B cell (primary cell): ENCODE data around the gene ARHGAP6. TPM values are rescaled to one million over a fixed set of nuclear protein-coding genes. Genes with fewer than 3 reads are reported as not detected.

Source experiments
- ATAC-seq: fragments of 200-7000 bp; cut with Tn5 transposase; one replicate; pipeline ENCODE4 v1.10.0; 2021; ENCODE audit warnings: low read depth, mild to moderate bottlenecking, moderate number of reproducible peaks, moderate library complexity
- CTCF ChIA-PET: fragments of 350-600 bp; sonication (Branson Sonifier 250); formaldehyde crosslinking; loops from one replicate; lab custom pipeline; 2021; ENCODE audit warnings: antibody characterized with exemption, inconsistent platforms; lab: Charles Lee
- POLR2A ChIA-PET: fragments of 350-600 bp; sonication (Branson Sonifier 250); formaldehyde crosslinking; loops from one replicate; lab custom pipeline; 2021; ENCODE audit warnings: antibody characterized with exemption; lab: Charles Lee
- DNase-seq: peaks from one replicate; pipeline ENCODE4 v3.0.0; 2013
- H2AFZ ChIP-seq: 2 replicates; pipeline ENCODE4 v1.6.1; 2012; ENCODE audit warnings: mild to moderate bottlenecking, low read depth, low read length; ENCODE audit not compliant: insufficient read depth, poor library complexity, severe bottlenecking
- H3K27ac ChIP-seq, 2 donors: 1 replicate in 1 of 2; 2 replicates in 1 of 2; pipeline ENCODE4 v1.5.1; 2012 to 2013; ENCODE audit warnings: low read length in 2 of 2, mild to moderate bottlenecking in 2 of 2, moderate library complexity in 1 of 2
- H3K27me3 ChIP-seq, 4 experiments: fragments of 200-600 bp in 1 of 4; sonication (generic) in 1 of 4; replicated peaks in 1 of 4; 1 replicate in 2 of 4; 2 replicates in 2 of 4; pipeline versions ENCODE4 v1.6.1 to v1.7.0; 2013 to 2016; ENCODE audit warnings: low read length in 3 of 4, mild to moderate bottlenecking in 2 of 4, mixed read lengths in 1 of 4, moderate library complexity in 1 of 4; ENCODE audit not compliant: insufficient read depth in 4 of 4, control insufficient read depth in 3 of 4; ENCODE audit errors: control extremely low read depth in 1 of 4
- H3K36me3 ChIP-seq, 2 experiments: replicated peaks in 1 of 2; 1 replicate in 1 of 2; 2 replicates in 1 of 2; pipeline versions ENCODE4 v1.6.1 to v1.7.1; 2013; ENCODE audit warnings: low read length in 1 of 2; ENCODE audit not compliant: insufficient read depth in 2 of 2, control insufficient read depth in 1 of 2; ENCODE audit errors: control extremely low read depth in 1 of 2, extremely low read depth in 1 of 2
- H3K4me1 ChIP-seq, 2 donors: fragments of 200-600 bp in 1 of 2; sonication (generic) in 1 of 2; 1 replicate in 1 of 2; 2 replicates in 1 of 2; pipeline versions ENCODE4 v1.5.1 to v1.6.1; 2013 to 2017; ENCODE audit warnings: low read length in 2 of 2; ENCODE audit not compliant: control insufficient read depth in 2 of 2, insufficient read depth in 2 of 2
- H3K4me2 ChIP-seq: replicated peaks from 2 replicates; pipeline ENCODE3; 2012; ENCODE audit warnings: mild to moderate bottlenecking, low read depth, low read length; ENCODE audit not compliant: poor library complexity, severe bottlenecking
- H3K4me3 ChIP-seq, 5 experiments: fragments of 200-600 bp in 1 of 5; sonication (generic) in 1 of 5; 1 replicate in 3 of 5; 2 replicates in 2 of 5; pipeline versions ENCODE4 v1.5.1 to v1.7.0; 2011 to 2016; ENCODE audit warnings: low read length in 4 of 5, mild to moderate bottlenecking in 4 of 5, low read depth in 2 of 5, control low read depth in 1 of 5, moderate library complexity in 1 of 5; ENCODE audit not compliant: insufficient read depth in 1 of 5; ENCODE audit errors: control extremely low read depth in 1 of 5, extremely low read depth in 1 of 5
- H3K79me2 ChIP-seq: fragments of 200-600 bp; sonication (generic); one replicate; pipeline ENCODE4 v1.6.0; 2016; ENCODE audit warnings: low read length; ENCODE audit not compliant: control insufficient read depth, insufficient read depth
- H3K9ac ChIP-seq: fragments of 200-600 bp; sonication (generic); 2 replicates; pipeline ENCODE4 v1.6.1; 2017; ENCODE audit warnings: mild to moderate bottlenecking, low read length, moderate library complexity
- H3K9me3 ChIP-seq, 3 donors: one replicate each; pipeline versions ENCODE4 v1.6.1 to v1.7.1; 2013; ENCODE audit warnings: low read length in 2 of 3; ENCODE audit not compliant: control insufficient read depth in 2 of 3, insufficient read depth in 1 of 3; ENCODE audit errors: control extremely low read depth in 1 of 3
- H4K20me1 ChIP-seq: 2 replicates; pipeline ENCODE4 v1.6.0; 2012; ENCODE audit warnings: mild to moderate bottlenecking, low read length; ENCODE audit not compliant: insufficient read depth, control insufficient read depth, poor library complexity, severe bottlenecking
- H3K27ac Mint-ChIP-seq: one replicate; pipeline ENCODE4 v1.8.0; 2021; ENCODE audit warnings: mixed read lengths
- H3K27me3 Mint-ChIP-seq: one replicate; pipeline ENCODE4 v1.8.0; 2021; ENCODE audit warnings: mixed read lengths
- H3K4me1 Mint-ChIP-seq: one replicate; pipeline ENCODE4 v1.8.0; 2021; ENCODE audit warnings: mixed read lengths
- H3K4me3 Mint-ChIP-seq: one replicate; pipeline ENCODE4 v1.8.0; 2021; ENCODE audit warnings: mixed read lengths
- H3K9me3 Mint-ChIP-seq: one replicate; pipeline ENCODE4 v1.8.0; 2022; ENCODE audit warnings: mixed read lengths; ENCODE audit not compliant: insufficient read depth
- CTCF ChIP-seq: fragments of 200-600 bp; IDR thresholded peaks from one replicate; pipeline ENCODE4 v1.8.0; 2022; ENCODE audit warnings: antibody characterized with exemption, mild to moderate bottlenecking
- EZH2 ChIP-seq: IDR thresholded peaks from 2 replicates; pipeline ENCODE4 v1.6.1; 2012; ENCODE audit warnings: borderline replicate concordance, low read depth, mild to moderate bottlenecking, moderate library complexity, low read length; ENCODE audit not compliant: insufficient read depth, poor library complexity, severe bottlenecking
- WGBS: methylation state at CpG from one replicate; pipeline ENCODE4 v1.1.5; 2013; ENCODE audit warnings: missing lambda C conversion rate; ENCODE audit not compliant: insufficient coverage; 5-methylcytosine and 5-hydroxymethylcytosine counted together
- intact Hi-C: fragments of 100-400 bp; cut with micrococcal nuclease; formaldehyde crosslinking; loops from one replicate; pipeline ENCODE4 v1.10.0; 2022
- polyA plus RNA-seq: library from polyadenylated mRNA; depleted of rRNA; stranded (reverse); fragments of >200 nt; gene quantifications from 2 replicates; pipeline ENCODE4 v1.2.3, GENCODE V29; 2012
- total RNA-seq, 2 donors: library from RNA; stranded (reverse); fragments of 120-200 nt in 1 of 2; gene quantifications; 1 replicate in 1 of 2; 2 replicates in 1 of 2; pipeline versions ENCODE4 v1.2.3 to v1.2.4, GENCODE V29; 2013 to 2022

Gene ARHGAP6
- total and polyA plus RNA-seq, 2 donors (not counting 1 experiment from before 2014, with no cell fraction given): 1.6 to 2.6 TPM

- peaks cover 5% of the 10 kb centered on the region for H3K27me3 Mint-ChIP-seq
- Histone ChIP-seq H3K27ac (no peak overlapping the region), H2AFZ (no peak overlapping the region), H4K20me1 (no peaks in the 10 kb centered on the region), H3K79me2 (no peaks in the 10 kb centered on the region), H3K9ac (no peak overlapping the region), H3K4me3 (no peak overlapping the region), H3K4me2 (no peak overlapping the region), H3K4me1 (no peaks in the 10 kb centered on the region), H3K9me3 (no peaks in the 10 kb centered on the region), H3K27me3 (no peaks in the 10 kb centered on the region), H3K36me3 (no peaks in the 10 kb centered on the region)
- ATAC-seq (no peak), DNase-seq (no peak)
- no peaks in the 10 kb centered on the region for H3K9me3 Mint-ChIP-seq
- H3K4me3 Mint-ChIP-seq: no peak overlapping the region
- no peak overlapping the region for H3K27ac Mint-ChIP-seq
- no peaks in the 10 kb centered on the region for H3K4me1 Mint-ChIP-seq
- CTCF ChIA-PET: no interaction called here
- POLR2A ChIA-PET: no interaction called here
- intact Hi-C loops: no loop called here
- WGBS: no CpG with 5 or more reads among the region's 3 CpGs
- TF ChIP-seq EZH2 (no peak), CTCF (no peak)
Observed at GRCh38 chrX:11398139-11398538, 267.6 kb downstream of the ARHGAP6 start.

- ChIA-PET CTCF (no interaction called here), POLR2A (no interaction called here)
- Mint-ChIP-seq H3K4me1 (no peaks in the 10 kb centered on the region), H3K27ac (no peak overlapping the region), H3K9me3 (no peaks in the 10 kb centered on the region), H3K4me3 (no peak overlapping the region), H3K27me3 (peaks cover 5% of the 10 kb centered on the region)
- ATAC-seq (no peak), DNase-seq (no peak)
- no peak overlapping the region for H3K9ac ChIP-seq
- no peak overlapping the region for H3K27ac ChIP-seq
- no peaks in the 10 kb centered on the region for H3K9me3 ChIP-seq
- H2AFZ ChIP-seq: no peak overlapping the region
- no peaks in the 10 kb centered on the region for H3K79me2 ChIP-seq
- intact Hi-C loops: no loop called here
- no peak overlapping the region for H3K4me2 ChIP-seq
- no peaks in the 10 kb centered on the region for H3K27me3 ChIP-seq
- no peaks in the 10 kb centered on the region for H3K36me3 ChIP-seq
- H3K4me1 ChIP-seq: no peaks in the 10 kb centered on the region
- H4K20me1 ChIP-seq: no peaks in the 10 kb centered on the region
- H3K4me3 ChIP-seq: no peak overlapping the region
- WGBS: 50% methylated on average over 1 of the region's 2 CpGs
- TF ChIP-seq EZH2 (no peak), CTCF (no peak)
Observed at GRCh38 chrX:11397680-11398079, 268.0 kb downstream of the ARHGAP6 start.
